Measurements from ENCODE around the gene NDST1.

The NDST1 gene

GRCh38 chr5:150531686-150532085, 23.8 kb downstream of the NDST1 start:
- in situ Hi-C loops (cut with MboI; ENCODE audit: low pct_unique_long_range_greater_than_20kb, low sequenced_read_pairs, unreplicated experiment), result no loop called here
- DNase-seq (ENCODE audit: low spot score), result no peak
- TF ChIP-seq CTCF (IDR thresholded peaks at IDR 0.05; ENCODE audit: extremely low read depth, insufficient read depth, missing control alignments), result no peak

GRCh38 chr5:150532151-150532550, 24.2 kb downstream of the NDST1 start:
- DNase-seq (ENCODE audit: low spot score), result no peak
- in situ Hi-C loops (cut with MboI; ENCODE audit: low pct_unique_long_range_greater_than_20kb, low sequenced_read_pairs, unreplicated experiment), result no loop called here
- TF ChIP-seq CTCF (IDR thresholded peaks at IDR 0.05; ENCODE audit: extremely low read depth, insufficient read depth, missing control alignments), result no peak

- no peak for TF ChIP-seq CTCF (IDR thresholded peaks at IDR 0.05; ENCODE audit: extremely low read depth, insufficient read depth, missing control alignments)
- in situ Hi-C loops (cut with MboI; ENCODE audit: low pct_unique_long_range_greater_than_20kb, low sequenced_read_pairs, unreplicated experiment), result no loop called here
- no peak for DNase-seq (ENCODE audit: low spot score)
Observed at GRCh38 chr5:150532996-150533395, 25.1 kb downstream of the NDST1 start.

GRCh38 chr5:150534811-150535210, 26.9 kb downstream of the NDST1 start:
- DNase-seq (ENCODE audit: low spot score), result no peak
- in situ Hi-C loops (cut with MboI; ENCODE audit: low pct_unique_long_range_greater_than_20kb, low sequenced_read_pairs, unreplicated experiment), result no loop called here

GRCh38 chr5:150535611-150536010, 27.7 kb downstream of the NDST1 start:
- DNase-seq (ENCODE audit: low spot score), result no peak
- in situ Hi-C loops (cut with MboI; ENCODE audit: low pct_unique_long_range_greater_than_20kb, low sequenced_read_pairs, unreplicated experiment), result no loop called here
- no peak for TF ChIP-seq CTCF (IDR thresholded peaks at IDR 0.05; ENCODE audit: extremely low read depth, insufficient read depth, missing control alignments)

More at GRCh38 chr5:150534811-150535210, 26.9 kb downstream of the NDST1 start:
- no peak for TF ChIP-seq CTCF (IDR thresholded peaks at IDR 0.05; ENCODE audit: extremely low read depth, insufficient read depth, missing control alignments)

GRCh38 chr5:150538007-150538917, 30.3 kb downstream of the NDST1 start:
- in situ Hi-C loops (cut with MboI; ENCODE audit: low pct_unique_long_range_greater_than_20kb, low sequenced_read_pairs, unreplicated experiment), result no loop called here
- TF ChIP-seq CTCF (IDR thresholded peaks at IDR 0.05; ENCODE audit: extremely low read depth, insufficient read depth, missing control alignments), result no peak
- no peak for DNase-seq (ENCODE audit: low spot score)

Data from GM13977 (cell line).